LNCAP (cell line): ENCODE results near the gene EPB41.

Experiments used
- TF ChIP-seq, protein P1 (sequence below): fragments of 450-650 bp; IDR thresholded peaks from 2 replicates; pipeline ENCODE4 v1.5.1; 2017; ENCODE audit warnings: mild to moderate bottlenecking

EPB41 gene

DNA sequence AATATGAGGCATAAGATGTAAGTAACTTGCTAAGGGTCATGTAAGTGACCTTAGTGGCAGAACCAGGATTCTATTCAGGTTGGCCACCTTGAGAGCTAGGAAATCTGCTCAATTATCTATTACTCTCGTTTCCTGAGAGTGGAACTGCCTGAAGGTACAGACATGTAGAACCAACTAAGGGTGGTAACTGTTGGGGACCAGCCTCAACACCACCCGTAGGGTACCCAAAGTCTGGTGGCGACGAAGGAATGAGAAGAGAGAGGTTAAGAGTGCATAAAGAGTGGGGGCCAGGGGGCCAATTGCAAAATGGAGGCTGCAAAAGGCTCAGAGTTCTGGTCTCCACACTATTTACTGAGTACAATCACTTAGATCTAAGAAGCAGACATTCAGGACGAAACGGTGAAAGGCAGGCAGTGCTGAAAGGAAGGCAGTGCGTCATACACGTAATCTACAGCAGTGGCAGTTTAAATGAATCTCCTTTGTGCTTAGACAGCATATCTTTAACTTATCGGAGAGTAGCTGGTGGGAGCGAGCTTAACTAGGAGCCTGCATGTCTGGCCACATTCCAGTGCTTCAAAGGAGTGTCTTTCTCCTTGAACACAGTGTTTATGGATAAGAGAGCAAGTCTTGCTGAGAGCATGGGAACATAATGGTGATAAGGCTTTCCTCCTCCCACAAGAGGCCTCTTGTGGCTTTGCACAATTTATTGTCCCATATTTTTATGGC lies 242.3 kb downstream of the EPB41 start:
- TF ChIP-seq, protein P1, sequence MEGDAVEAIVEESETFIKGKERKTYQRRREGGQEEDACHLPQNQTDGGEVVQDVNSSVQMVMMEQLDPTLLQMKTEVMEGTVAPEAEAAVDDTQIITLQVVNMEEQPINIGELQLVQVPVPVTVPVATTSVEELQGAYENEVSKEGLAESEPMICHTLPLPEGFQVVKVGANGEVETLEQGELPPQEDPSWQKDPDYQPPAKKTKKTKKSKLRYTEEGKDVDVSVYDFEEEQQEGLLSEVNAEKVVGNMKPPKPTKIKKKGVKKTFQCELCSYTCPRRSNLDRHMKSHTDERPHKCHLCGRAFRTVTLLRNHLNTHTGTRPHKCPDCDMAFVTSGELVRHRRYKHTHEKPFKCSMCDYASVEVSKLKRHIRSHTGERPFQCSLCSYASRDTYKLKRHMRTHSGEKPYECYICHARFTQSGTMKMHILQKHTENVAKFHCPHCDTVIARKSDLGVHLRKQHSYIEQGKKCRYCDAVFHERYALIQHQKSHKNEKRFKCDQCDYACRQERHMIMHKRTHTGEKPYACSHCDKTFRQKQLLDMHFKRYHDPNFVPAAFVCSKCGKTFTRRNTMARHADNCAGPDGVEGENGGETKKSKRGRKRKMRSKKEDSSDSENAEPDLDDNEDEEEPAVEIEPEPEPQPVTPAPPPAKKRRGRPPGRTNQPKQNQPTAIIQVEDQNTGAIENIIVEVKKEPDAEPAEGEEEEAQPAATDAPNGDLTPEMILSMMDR: no peak

DNA sequence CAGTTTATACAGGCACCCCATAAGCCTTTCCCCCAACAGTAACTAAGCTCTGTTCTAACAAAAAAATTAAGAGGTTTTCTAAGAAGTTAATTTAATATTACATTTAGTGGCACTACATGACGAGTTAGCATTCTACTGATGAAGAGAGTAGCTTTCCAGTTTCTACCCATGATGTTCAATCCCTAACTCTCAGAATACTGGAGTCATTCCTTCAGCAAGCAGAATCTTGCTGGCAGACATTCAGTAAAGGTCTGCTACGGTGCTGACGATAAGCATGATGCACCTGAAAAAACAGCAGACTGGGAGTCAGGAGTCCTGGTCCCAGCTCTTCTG lies 242.9 kb downstream of the EPB41 start:
- TF ChIP-seq, protein P1: no peak

DNA sequence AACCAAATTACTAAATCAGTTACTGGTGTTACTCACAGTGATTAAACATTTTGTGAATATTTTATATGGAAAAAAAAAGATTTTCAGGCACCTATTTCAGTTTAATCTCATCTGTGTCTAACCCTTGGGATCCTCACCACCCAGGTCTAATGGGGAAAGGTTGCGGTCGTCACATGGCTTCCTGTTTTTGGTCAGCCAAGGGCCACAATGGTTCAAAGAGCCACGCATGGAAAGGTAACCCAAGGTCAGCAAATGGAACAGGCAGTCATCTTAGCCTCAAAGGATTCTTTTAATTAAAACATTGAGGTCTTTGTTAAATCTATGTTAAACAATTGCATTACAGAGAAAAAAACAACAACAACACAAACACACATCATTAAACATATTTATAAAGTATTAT lies 245.4 kb downstream of the EPB41 start:
- TF ChIP-seq, protein P1: no peak

DNA sequence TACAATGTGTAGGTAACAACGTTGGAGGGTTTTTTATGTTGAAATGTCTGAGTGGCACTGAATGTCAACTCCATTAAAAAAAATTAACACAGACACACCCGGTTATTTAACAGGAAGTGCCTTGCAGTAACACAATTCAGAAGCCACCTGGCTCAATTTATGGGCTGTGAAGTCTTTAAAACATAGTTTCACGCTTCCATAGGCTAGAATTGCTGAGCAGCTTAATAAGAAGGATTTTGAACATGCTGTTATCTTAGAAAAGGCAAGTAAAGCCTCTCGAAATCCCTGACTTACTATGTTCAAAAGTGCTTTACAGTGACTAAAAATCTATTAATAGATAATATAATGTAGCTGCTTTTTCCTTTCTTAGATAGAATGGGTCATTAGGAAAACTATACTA lies 247.7 kb downstream of the EPB41 start:
- TF ChIP-seq, protein P1: no peak

DNA sequence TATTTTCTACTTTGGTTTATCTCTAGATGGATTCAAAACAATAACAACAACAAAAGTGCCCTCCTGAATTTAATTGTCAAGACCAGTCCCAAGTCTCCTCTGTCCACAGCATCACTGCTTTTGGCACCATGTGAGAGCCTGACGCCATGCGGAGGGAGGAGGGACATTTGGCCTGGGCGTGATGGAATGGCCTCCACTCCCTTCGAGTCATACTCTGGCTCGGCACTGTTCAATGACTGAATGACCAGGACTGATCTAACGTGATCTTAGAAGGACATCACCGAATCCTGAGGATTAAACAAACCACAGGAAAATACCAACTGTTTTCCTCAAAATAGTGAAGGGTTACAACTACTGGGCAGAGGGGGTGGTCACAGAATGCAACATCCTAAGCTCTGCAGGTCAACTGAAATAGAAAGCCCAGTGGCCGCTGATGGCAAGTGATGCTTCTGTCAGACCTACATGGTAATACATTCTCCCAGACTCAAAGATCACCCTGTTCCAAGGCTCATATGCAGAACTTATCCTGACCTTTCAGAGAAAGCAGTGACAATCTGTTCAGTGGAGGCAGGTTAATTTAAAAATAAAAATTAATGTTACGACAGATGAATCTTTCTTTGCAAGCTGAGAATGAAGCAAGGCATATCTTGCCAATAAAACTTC lies 248.2 kb downstream of the EPB41 start:
- TF ChIP-seq, protein P1: no peak

DNA sequence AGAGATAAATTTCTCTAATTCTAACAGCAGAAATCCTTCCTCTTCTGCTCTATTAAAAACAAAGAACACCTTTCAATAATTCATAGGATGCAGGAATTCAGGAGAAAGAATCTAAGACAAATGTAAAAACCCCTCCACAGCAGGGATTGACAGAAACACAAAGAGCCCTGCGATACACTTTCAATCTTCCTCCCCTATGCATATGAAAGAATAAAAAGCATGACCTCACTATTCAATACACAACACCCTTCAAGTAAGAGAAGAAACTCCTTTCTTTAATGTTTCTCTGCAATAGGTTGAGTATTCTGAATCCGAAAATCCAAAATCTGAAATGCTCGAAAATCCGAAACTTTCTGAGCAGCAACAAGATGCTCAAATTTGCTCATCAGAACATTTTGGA lies 250.2 kb downstream of the EPB41 start:
- TF ChIP-seq, protein P1: no peak

DNA sequence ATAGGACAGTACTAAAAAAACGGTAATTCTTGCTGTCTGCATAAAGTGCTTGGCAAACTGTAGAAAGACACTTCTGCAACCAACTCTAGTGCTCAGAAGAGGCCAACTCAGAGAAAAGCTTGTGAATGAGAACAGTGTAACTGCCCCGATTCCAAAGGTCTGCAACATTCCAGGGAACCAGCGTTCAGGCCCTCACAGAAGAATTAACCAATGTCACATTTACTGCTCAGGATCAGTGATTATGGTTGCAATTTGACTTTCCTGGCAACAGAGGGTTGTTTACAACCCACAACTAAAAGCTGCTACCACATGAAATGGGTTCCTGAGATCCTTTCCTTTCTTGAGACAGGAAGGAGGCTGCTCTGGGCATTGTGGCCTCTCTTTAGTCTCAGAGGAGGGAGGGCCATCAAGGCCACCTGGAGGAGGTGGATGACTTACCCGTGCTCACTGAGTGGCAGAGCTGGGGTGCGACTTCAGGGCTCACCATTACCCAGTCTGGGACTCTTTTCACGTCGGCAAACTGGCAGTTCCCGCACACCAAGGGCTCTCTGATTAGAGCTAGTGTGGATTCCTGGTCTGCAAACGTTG lies 252.0 kb downstream of the EPB41 start:
- TF ChIP-seq, protein P1: no peak
